HCT116 (cell line): ENCODE measurements around the gene NT5C1B. TPM values are rescaled to one million over a fixed set of nuclear protein-coding genes. Genes with fewer than 3 reads are reported as not detected.

Experiments
- ATAC-seq: fragments of 200-7000 bp; cut with Tn5 transposase; 2 replicates; pipeline ENCODE4 v1.9.1; 2020; ENCODE audit warnings: mild to moderate bottlenecking, moderate library complexity
- BruUV-seq: library from RNA; stranded (reverse); fragments of 400-500 nt; replicated peaks from 2 replicates; lab custom pipeline; 2021; lab: Mats Ljungman, UMichigan
- CTCF ChIA-PET: fragments of 300-600 bp; sonication (Branson Sonifier 250); formaldehyde crosslinking; loops from one replicate; lab custom pipeline; 2021; ENCODE audit warnings: antibody characterized with exemption; lab: Charles Lee
- POLR2A ChIA-PET: fragments of 300-600, 350-600 bp; sonication (Branson Sonifier 250); formaldehyde crosslinking; loops from one replicate; lab custom pipeline; 2021; ENCODE audit warnings: antibody characterized with exemption; lab: Charles Lee
- RAD21 ChIA-PET, 2 experiments: fragments of 300-600 bp; sonication (Branson Sonifier 250); formaldehyde crosslinking; loops; one replicate each; lab custom pipeline; 2023; ENCODE audit warnings: low total read pairs in 2 of 2; ENCODE audit not compliant: uncharacterized antibody in 2 of 2, unreplicated experiment in 2 of 2, low non-redundant PET in 1 of 2; lab: Charles Lee
- DNase-seq: peaks from one replicate; pipeline ENCODE4 v3.0.0-alpha.2; 2010; ENCODE audit warnings: low read depth, low spot score
- H2AFZ ChIP-seq: fragments of 200-600 bp; shearing (Covaris generic), sonication (generic); 2 replicates; pipeline ENCODE4 v1.6.1; 2017; ENCODE audit warnings: low read depth, mixed run types, mixed read lengths, antibody characterized with exemption, low read length; ENCODE audit not compliant: poor library complexity, severe bottlenecking
- H3K27ac ChIP-seq: 2 replicates; pipeline ENCODE4 v1.5.1; 2012; ENCODE audit warnings: low read depth, low read length
- H3K27me3 ChIP-seq: fragments of 200-600 bp; sonication (generic); 2 replicates; pipeline ENCODE4 v1.6.1; 2016; ENCODE audit warnings: mixed run types, low read length, mixed read lengths; ENCODE audit not compliant: insufficient read depth
- H3K36me3 ChIP-seq, 2 experiments: fragments of 200-500 bp in 1 of 2; fragments of 200-600 bp in 1 of 2; sonication (Bioruptor generic) in 1 of 2; sonication (generic) in 1 of 2; 2 replicates each; pipeline versions ENCODE4 v1.5.1 to v1.6.1; 2014 to 2016; ENCODE audit warnings: low read length in 2 of 2, inconsistent platforms in 1 of 2, mixed read lengths in 1 of 2, mixed run types in 1 of 2; ENCODE audit not compliant: insufficient read depth in 2 of 2, control insufficient read depth in 1 of 2
- H3K4me1 ChIP-seq, 2 experiments: fragments of 200-600 bp in 1 of 2; sonication (generic) in 1 of 2; 2 replicates each; pipeline versions ENCODE4 v1.5.1 to v1.6.1; 2012 to 2017; ENCODE audit warnings: low read length in 2 of 2, inconsistent platforms in 1 of 2, mild to moderate bottlenecking in 1 of 2, mixed read lengths in 1 of 2, mixed run types in 1 of 2, moderate library complexity in 1 of 2; ENCODE audit not compliant: insufficient read depth in 2 of 2, control insufficient read depth in 1 of 2
- H3K4me2 ChIP-seq: fragments of 200-600 bp; sonication (generic); 2 replicates; pipeline ENCODE4 v1.6.1; 2017; ENCODE audit warnings: mixed run types, low read length, mixed read lengths
- H3K4me3 ChIP-seq, 2 experiments: fragments of 200-600 bp in 1 of 2; sonication (generic) in 1 of 2; replicated peaks in 1 of 2; 2 replicates each; pipeline ENCODE4 v1.5.1; 2011 to 2016; ENCODE audit warnings: low read length in 2 of 2, control low read depth in 1 of 2, low read depth in 1 of 2, mild to moderate bottlenecking in 1 of 2, mixed read lengths in 1 of 2, mixed run types in 1 of 2
- H3K79me2 ChIP-seq: fragments of 200-600 bp; sonication (generic); 2 replicates; pipeline ENCODE4 v1.6.1; 2017; ENCODE audit warnings: mild to moderate bottlenecking, mixed run types, low read length, moderate library complexity, mixed read lengths; ENCODE audit not compliant: insufficient read depth
- H3K9ac ChIP-seq: fragments of 200-600 bp; sonication (generic); 2 replicates; pipeline ENCODE4 v1.6.1; 2016; ENCODE audit warnings: low read length, mixed read lengths
- H3K9me2 ChIP-seq: fragments of 200-600 bp; sonication (generic), shearing (Covaris generic); 2 replicates; pipeline ENCODE4 v1.6.1; 2017; ENCODE audit warnings: mixed run types, mild to moderate bottlenecking, moderate library complexity; ENCODE audit not compliant: insufficient read depth
- H3K9me3 ChIP-seq, 2 experiments: fragments of 200-500 bp in 1 of 2; fragments of 200-600 bp in 1 of 2; sonication (Bioruptor generic) in 1 of 2; sonication (generic) in 1 of 2; 2 replicates each; pipeline ENCODE4 v1.6.1; 2014 to 2017; ENCODE audit warnings: low read length in 2 of 2, mixed read lengths in 2 of 2, inconsistent platforms in 1 of 2, low read depth in 1 of 2, mild to moderate bottlenecking in 1 of 2, mixed run types in 1 of 2, moderate library complexity in 1 of 2; ENCODE audit not compliant: control insufficient read depth in 1 of 2, insufficient read depth in 1 of 2
- H4K20me1 ChIP-seq: fragments of 200-600 bp; sonication (generic), shearing (Covaris generic); 2 replicates; pipeline ENCODE4 v1.6.1; 2017; ENCODE audit warnings: mixed run types, mild to moderate bottlenecking, moderate library complexity; ENCODE audit not compliant: insufficient read depth
- CEBPB ChIP-seq: IDR thresholded peaks from 2 replicates; pipeline ENCODE4 v1.6.1; 2012; ENCODE audit warnings: low read depth
- EGR1 ChIP-seq: IDR thresholded peaks from 2 replicates; pipeline ENCODE4 v1.6.1; 2012; ENCODE audit warnings: low read depth
- EZH2 ChIP-seq: fragments of 200-600 bp; sonication (generic); IDR thresholded peaks from 2 replicates; pipeline ENCODE4 v1.6.1; 2017; ENCODE audit warnings: antibody characterized with exemption, mixed run types
- FOSL1 ChIP-seq: IDR thresholded peaks from 2 replicates; pipeline ENCODE4 v1.6.1; 2012; ENCODE audit warnings: low read depth
- JUND ChIP-seq: IDR thresholded peaks from 2 replicates; pipeline ENCODE4 v1.6.1; 2012
- POLR2AphosphoS5 ChIP-seq: IDR thresholded peaks from 2 replicates; pipeline ENCODE4 v1.6.1; 2011; ENCODE audit warnings: mild to moderate bottlenecking, low read depth, low read length, moderate library complexity
- SP1 ChIP-seq: IDR thresholded peaks from 2 replicates; pipeline ENCODE4 v1.6.1; 2012; ENCODE audit warnings: low read depth
- SRF ChIP-seq: IDR thresholded peaks from 2 replicates; pipeline ENCODE4 v1.6.1; 2012; ENCODE audit warnings: low read depth
- YY1 ChIP-seq: IDR thresholded peaks from 2 replicates; pipeline ENCODE4 v1.6.1; 2011; ENCODE audit warnings: low read length, low read depth, moderate library complexity, mild to moderate bottlenecking; ENCODE audit not compliant: insufficient replicate concordance; ENCODE audit errors: extremely low read depth
- ZNF274 ChIP-seq: fragments of 200-500 bp; sonication (Bioruptor generic); IDR thresholded peaks from 2 replicates; pipeline ENCODE4 v1.6.1; 2014; ENCODE audit warnings: mild to moderate bottlenecking, low read depth, low read length, inconsistent platforms
- intact Hi-C: fragments of 100-400 bp; cut with micrococcal nuclease; formaldehyde crosslinking; loops from 2 replicates; pipeline ENCODE4 v1.10.0; 2022
- total RNA-seq: library from RNA; stranded (reverse); gene quantifications from one replicate; pipeline ENCODE4 v1.2.1, GENCODE V29; 2021; ENCODE audit not compliant: unreplicated experiment
- TF ChIP-seq, protein P1 (sequence below), 3 experiments: fragments of 200-600 bp in 1 of 3; sonication (generic) in 1 of 3; IDR thresholded peaks in 2 of 3; conservative IDR thresholded peaks in 1 of 3; 2 replicates each; pipeline ENCODE4 v1.5.1; 2012 to 2017; ENCODE audit warnings: low read depth in 2 of 3, low read length in 2 of 3, antibody characterized with exemption in 1 of 3, borderline replicate concordance in 1 of 3, control low read depth in 1 of 3, mild to moderate bottlenecking in 1 of 3, mixed read lengths in 1 of 3, mixed run types in 1 of 3, moderate library complexity in 1 of 3; ENCODE audit not compliant: insufficient read depth in 1 of 3
- TF ChIP-seq, protein P2 (sequence below): IDR thresholded peaks from 2 replicates; pipeline ENCODE4 v1.6.1; 2012
- TF ChIP-seq, protein P3 (sequence below): IDR thresholded peaks from 2 replicates; pipeline ENCODE4 v1.6.1; 2012; ENCODE audit warnings: low read depth
- TF ChIP-seq, protein P4 (sequence below): IDR thresholded peaks from 2 replicates; pipeline ENCODE4 v1.6.1; 2012

Gene NT5C1B
- total RNA-seq, 1 experiment from 2014 or later: not detected

DNA sequence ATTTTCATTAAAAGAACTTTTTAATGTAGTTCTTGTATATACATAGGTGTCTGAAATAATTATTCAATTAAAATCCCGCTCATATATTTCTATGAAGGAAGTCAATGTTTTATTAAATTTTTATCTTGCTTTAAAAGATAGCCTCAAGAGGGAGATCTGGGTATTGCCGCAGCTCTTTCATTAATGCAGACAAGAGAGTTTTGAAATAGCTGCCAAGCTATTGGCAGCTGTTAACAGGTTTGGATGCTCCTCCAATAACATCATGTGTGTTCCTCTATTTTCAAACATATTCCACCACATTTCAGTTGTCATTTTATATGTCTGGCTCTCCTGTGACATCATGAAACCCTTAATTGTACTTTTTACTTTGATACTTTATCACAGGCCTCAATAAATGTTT, 12.9 kb upstream of the NT5C1B start:
- no peaks in the 10 kb centered on the region for H3K9me3 ChIP-seq
- H4K20me1 ChIP-seq: no peaks in the 10 kb centered on the region
- RAD21 ChIA-PET: no interaction called here
- no peak overlapping the region for H3K4me3 ChIP-seq
- DNase-seq: no peak
- H3K4me2 ChIP-seq: no peak overlapping the region
- no peaks in the 10 kb centered on the region for H3K36me3 ChIP-seq
- no peaks in the 10 kb centered on the region for H3K9me2 ChIP-seq
- CTCF ChIA-PET: no interaction called here
- TF ChIP-seq, protein P1, sequence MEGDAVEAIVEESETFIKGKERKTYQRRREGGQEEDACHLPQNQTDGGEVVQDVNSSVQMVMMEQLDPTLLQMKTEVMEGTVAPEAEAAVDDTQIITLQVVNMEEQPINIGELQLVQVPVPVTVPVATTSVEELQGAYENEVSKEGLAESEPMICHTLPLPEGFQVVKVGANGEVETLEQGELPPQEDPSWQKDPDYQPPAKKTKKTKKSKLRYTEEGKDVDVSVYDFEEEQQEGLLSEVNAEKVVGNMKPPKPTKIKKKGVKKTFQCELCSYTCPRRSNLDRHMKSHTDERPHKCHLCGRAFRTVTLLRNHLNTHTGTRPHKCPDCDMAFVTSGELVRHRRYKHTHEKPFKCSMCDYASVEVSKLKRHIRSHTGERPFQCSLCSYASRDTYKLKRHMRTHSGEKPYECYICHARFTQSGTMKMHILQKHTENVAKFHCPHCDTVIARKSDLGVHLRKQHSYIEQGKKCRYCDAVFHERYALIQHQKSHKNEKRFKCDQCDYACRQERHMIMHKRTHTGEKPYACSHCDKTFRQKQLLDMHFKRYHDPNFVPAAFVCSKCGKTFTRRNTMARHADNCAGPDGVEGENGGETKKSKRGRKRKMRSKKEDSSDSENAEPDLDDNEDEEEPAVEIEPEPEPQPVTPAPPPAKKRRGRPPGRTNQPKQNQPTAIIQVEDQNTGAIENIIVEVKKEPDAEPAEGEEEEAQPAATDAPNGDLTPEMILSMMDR (IDR thresholded peaks at IDR 0.05 in 2 of 3, conservative IDR thresholded peaks at IDR 0.05 in 1 of 3; ENCODE audit: borderline replicate concordance in 1 of 3, insufficient read depth in 1 of 3, low read depth in 2 of 3, low read length in 2 of 3): 0 out of 6 replicates have a peak, but pooled peaks of 1 of the 3 experiments have one; percentile 7
- no peak for TF ChIP-seq POLR2AphosphoS5
- TF ChIP-seq, all 23 proteins: peak for 1
- no TSS peak for BruUV-seq
- Histone ChIP-seq H3K9ac (no peak overlapping the region), H3K27ac (no peak overlapping the region), H3K27me3 (peaks cover 6% of the 10 kb centered on the region; the same call in 1 of the 2 replicates), H2AFZ (no peak overlapping the region), H3K79me2 (no peaks in the 10 kb centered on the region), H3K4me1 (no peaks in the 10 kb centered on the region)
- intact Hi-C loops: no loop called here
- no peak for ATAC-seq
- POLR2A ChIA-PET: no interaction called here

DNA sequence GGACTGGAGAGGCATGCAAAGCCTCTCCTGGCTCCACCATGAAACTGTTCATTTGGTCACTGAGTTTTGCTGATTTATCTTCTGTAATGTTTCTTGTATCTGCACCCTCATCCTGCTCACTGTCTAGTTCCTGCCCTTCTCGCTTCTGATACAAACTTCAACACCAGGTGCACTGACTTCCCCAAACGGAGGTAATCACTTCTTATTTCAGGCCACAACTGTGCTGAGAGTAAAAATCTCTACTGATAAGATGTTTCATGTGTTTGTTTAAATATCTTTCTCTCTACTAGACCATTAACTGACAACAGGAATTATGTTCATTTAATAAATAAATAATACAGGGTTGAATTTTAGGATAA, 10.9 kb upstream of the NT5C1B start:
- H3K27ac ChIP-seq: no peak overlapping the region
- DNase-seq (no peak), ATAC-seq (no peak)
- H3K9ac ChIP-seq: no peak overlapping the region
- ChIA-PET CTCF (no interaction called here), POLR2A (no interaction called here), RAD21 (no interaction called here)
- no peak overlapping the region for H3K4me3 ChIP-seq
- H3K4me1 ChIP-seq: no peaks in the 10 kb centered on the region
- intact Hi-C loops: no loop called here
- H3K27me3 ChIP-seq: peaks cover 6% of the 10 kb centered on the region; the same call in 1 of the 2 replicates
- H3K9me3 ChIP-seq: no peaks in the 10 kb centered on the region
- H4K20me1 ChIP-seq: no peaks in the 10 kb centered on the region
- no peaks in the 10 kb centered on the region for H3K36me3 ChIP-seq
- no TSS peak for BruUV-seq
- H3K79me2 ChIP-seq: no peaks in the 10 kb centered on the region
- H2AFZ ChIP-seq: no peak overlapping the region
- no peaks in the 10 kb centered on the region for H3K9me2 ChIP-seq
- no peak overlapping the region for H3K4me2 ChIP-seq
- TF ChIP-seq, protein P2, sequence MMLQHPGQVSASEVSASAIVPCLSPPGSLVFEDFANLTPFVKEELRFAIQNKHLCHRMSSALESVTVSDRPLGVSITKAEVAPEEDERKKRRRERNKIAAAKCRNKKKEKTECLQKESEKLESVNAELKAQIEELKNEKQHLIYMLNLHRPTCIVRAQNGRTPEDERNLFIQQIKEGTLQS: no peak
- TF ChIP-seq POLR2AphosphoS5 (no peak), FOSL1 (no peak), YY1 (no peak), CEBPB (no peak), SP1 (no peak), SRF (no peak), ZNF274 (no peak), JUND (no peak), EGR1 (no peak), EZH2 (no peak)
- TF ChIP-seq, protein P3, sequence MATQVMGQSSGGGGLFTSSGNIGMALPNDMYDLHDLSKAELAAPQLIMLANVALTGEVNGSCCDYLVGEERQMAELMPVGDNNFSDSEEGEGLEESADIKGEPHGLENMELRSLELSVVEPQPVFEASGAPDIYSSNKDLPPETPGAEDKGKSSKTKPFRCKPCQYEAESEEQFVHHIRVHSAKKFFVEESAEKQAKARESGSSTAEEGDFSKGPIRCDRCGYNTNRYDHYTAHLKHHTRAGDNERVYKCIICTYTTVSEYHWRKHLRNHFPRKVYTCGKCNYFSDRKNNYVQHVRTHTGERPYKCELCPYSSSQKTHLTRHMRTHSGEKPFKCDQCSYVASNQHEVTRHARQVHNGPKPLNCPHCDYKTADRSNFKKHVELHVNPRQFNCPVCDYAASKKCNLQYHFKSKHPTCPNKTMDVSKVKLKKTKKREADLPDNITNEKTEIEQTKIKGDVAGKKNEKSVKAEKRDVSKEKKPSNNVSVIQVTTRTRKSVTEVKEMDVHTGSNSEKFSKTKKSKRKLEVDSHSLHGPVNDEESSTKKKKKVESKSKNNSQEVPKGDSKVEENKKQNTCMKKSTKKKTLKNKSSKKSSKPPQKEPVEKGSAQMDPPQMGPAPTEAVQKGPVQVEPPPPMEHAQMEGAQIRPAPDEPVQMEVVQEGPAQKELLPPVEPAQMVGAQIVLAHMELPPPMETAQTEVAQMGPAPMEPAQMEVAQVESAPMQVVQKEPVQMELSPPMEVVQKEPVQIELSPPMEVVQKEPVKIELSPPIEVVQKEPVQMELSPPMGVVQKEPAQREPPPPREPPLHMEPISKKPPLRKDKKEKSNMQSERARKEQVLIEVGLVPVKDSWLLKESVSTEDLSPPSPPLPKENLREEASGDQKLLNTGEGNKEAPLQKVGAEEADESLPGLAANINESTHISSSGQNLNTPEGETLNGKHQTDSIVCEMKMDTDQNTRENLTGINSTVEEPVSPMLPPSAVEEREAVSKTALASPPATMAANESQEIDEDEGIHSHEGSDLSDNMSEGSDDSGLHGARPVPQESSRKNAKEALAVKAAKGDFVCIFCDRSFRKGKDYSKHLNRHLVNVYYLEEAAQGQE: no peak
- TF ChIP-seq, protein P4, sequence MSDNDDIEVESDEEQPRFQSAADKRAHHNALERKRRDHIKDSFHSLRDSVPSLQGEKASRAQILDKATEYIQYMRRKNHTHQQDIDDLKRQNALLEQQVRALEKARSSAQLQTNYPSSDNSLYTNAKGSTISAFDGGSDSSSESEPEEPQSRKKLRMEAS: no peak
